GM12891 (cell line): ENCODE measurements around the gene VPS16.
A peak's percentile ranks its signal among the peaks of the same experiment; 100 is the strongest.
"Not testable (repeated sequence)": the region's sequence is repeated elsewhere in the genome, so short reads cannot be mapped to it uniquely, and the experiment has no call there.

Source experiments
- DNase-seq: peaks from one replicate; pipeline ENCODE4 v3.0.0; 2011; ENCODE audit warnings: low spot score; ENCODE audit not compliant: insufficient read length
- FAIRE-seq: peaks from 2 replicates; lab custom pipeline; 2011; peaks lifted over from hg19 to GRCh38; lab: Jason Lieb, UNC
- PAX5 ChIP-seq: IDR thresholded peaks from 2 replicates; pipeline ENCODE4 v1.6.1; 2011; ENCODE audit warnings: low read length, moderate library complexity, mild to moderate bottlenecking; ENCODE audit not compliant: insufficient read depth, severe bottlenecking
- POLR2A ChIP-seq: IDR thresholded peaks from 2 replicates; pipeline ENCODE4 v1.6.1; 2011; ENCODE audit warnings: low read depth, low read length, control low read depth
- POLR2AphosphoS5 ChIP-seq: IDR thresholded peaks from 2 replicates; pipeline ENCODE4 v1.6.1; 2011; ENCODE audit warnings: low read depth, low read length, control low read depth
- POU2F2 ChIP-seq: IDR thresholded peaks from 2 replicates; pipeline ENCODE4 v1.6.1; 2011; ENCODE audit warnings: low read depth, mild to moderate bottlenecking, control low read depth, low read length, moderate library complexity
- SPI1 ChIP-seq: IDR thresholded peaks from 2 replicates; pipeline ENCODE4 v1.6.1; 2011; ENCODE audit warnings: low read depth, low read length, control low read depth
- TAF1 ChIP-seq: IDR thresholded peaks from 2 replicates; pipeline ENCODE4 v1.6.1; 2011; ENCODE audit warnings: low read depth, low read length, control low read depth

VPS16 gene

DNA sequence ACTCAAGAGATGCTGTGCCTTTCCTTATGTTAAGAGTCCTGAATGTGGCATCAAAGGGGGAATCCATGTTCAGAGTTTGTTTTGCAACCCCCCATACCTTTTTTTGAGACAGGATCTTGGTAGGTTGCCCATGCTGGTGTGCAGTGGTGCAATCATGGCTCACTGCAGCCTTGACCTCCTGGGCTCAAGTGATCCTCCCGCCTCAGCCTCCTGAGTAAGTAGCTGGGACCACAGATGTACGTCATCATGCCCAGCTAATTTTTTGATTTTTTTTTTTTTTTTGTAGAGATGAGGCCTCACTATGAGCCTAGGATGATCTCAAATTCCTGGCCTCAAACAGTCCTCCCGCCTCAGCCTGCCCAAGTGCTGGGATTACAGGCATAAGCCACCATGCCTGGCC is 49.3 kb downstream of the VPS16 start:
- no peak for DNase-seq
- TF ChIP-seq POLR2AphosphoS5 = no peak
- TF ChIP-seq PAX5 = no peak
- TF ChIP-seq POLR2A = no peak
- TF ChIP-seq TAF1 = no peak
- TF ChIP-seq SPI1 = no peak
- no peak for TF ChIP-seq POU2F2
- FAIRE-seq = no peak

DNA sequence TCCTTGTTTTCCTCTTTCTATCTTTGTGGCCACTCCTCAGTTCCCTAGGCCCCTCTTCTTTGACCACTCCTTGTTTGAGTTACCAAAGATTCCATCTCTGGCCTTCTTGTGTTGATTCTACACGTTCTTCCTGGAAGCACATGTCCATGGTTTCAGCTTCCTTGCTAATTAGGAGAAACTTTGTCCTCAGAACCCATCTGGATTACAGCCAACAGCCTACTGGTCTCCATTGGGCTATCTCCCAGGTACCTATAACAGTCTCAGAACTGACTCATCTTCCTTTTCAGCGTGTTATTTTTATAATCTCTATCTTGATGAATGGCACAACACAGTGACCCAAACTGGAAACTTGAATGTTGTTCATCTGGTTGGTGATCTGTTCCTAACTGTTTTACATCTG is 50.2 kb downstream of the VPS16 start:
- FAIRE-seq = no peak
- no peak for DNase-seq

DNA sequence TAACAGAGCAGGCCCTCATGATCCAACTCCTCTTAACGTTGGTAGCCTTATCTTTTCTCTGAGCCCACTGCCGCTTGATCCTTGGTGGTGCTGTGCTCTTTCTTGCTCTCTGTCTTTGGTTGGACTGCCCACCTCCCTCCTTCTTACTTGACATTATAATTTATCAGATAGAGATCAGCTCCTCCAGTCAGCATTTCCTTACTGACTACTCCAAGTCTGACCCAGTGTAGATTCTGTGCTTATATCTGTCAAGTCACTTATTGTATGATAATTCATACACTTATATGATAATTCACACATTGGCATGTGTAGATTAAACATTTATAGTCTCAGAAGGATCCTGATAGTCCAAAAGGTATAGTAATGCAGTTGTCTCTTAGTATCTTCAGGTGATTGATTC is 50.8 kb downstream of the VPS16 start:
- no peak for FAIRE-seq

More for the DNA sequence above, 50.2 kb downstream of the VPS16 start:
- TF ChIP-seq SPI1 (no peak), POU2F2 (no peak), PAX5 (no peak), TAF1 (no peak), POLR2AphosphoS5 (no peak), POLR2A (no peak)

DNA sequence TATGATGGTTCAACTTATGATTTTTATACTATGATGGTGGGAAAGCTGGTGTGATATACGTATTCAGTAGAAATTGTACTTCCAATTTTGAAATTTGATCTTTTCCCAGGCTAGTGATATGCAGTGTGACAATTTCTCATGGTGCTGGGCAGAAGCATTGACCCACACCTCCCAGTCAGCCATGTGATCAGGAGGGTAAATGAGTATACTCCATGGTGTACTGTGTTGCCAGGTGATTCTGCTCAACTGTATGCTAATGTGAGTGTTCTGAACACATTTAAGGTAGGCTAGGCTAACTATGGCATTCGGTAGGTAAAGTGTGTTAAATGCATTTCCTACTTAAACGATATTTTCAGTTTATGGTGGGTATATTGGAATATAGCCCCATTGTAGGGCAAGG is 51.8 kb downstream of the VPS16 start:
- FAIRE-seq (no peak), DNase-seq (no peak)
- TF ChIP-seq POLR2A (no peak), SPI1 (no peak), POLR2AphosphoS5 (no peak), PAX5 (no peak), POU2F2 (no peak), TAF1 (no peak)

More for the DNA sequence above, 50.8 kb downstream of the VPS16 start:
- TF ChIP-seq POU2F2 = no peak
- no peak for TF ChIP-seq POLR2AphosphoS5
- no peak for TF ChIP-seq POLR2A
- TF ChIP-seq TAF1 = no peak
- TF ChIP-seq SPI1 = no peak
- no peak for TF ChIP-seq PAX5
- DNase-seq = no peak

DNA sequence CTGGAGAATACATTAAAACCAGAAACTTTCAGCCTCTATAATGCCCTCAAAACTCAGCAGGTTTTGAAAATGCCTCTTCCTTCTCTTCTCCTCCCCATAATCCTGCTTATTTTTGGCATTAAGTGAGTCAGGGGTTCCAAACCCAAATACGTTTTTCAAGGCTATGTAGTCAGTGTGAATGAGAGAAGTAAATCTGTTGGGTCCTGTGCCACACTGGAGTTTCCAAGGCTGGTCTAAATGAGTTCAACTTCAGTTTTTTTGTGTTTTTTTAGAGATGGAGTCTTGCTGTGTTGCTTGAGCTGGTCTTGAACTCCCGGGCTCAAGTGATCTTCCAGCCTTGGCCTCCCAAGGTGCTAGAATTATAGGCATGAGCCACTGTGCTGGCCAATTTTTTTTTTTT is 53.7 kb downstream of the VPS16 start:
- TF ChIP-seq SPI1 (no peak), POLR2A (no peak), PAX5 (no peak), POU2F2 (no peak), TAF1 (no peak), POLR2AphosphoS5 (no peak)
- FAIRE-seq = no peak
- no peak for DNase-seq

DNA sequence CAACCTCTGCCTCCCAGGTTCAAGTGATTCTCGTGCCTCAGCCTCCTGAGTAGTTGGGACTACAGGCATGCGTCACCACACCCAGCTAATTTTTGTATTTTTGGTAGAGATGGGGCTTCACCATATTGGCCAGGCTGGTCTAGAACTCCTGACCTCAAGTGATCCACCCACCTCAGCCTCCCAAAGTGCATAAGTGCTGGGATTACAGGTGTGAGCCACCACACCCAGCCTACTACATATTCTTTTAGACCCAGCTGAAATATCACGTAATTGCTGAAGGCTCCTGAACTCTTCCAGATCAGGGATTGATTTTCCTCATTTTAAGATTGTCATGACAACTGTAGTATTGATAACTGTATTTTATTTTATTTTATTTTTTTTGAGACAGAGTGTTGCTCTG is 54.6 kb downstream of the VPS16 start:
- not testable (repeated sequence) for FAIRE-seq, DNase-seq

DNA sequence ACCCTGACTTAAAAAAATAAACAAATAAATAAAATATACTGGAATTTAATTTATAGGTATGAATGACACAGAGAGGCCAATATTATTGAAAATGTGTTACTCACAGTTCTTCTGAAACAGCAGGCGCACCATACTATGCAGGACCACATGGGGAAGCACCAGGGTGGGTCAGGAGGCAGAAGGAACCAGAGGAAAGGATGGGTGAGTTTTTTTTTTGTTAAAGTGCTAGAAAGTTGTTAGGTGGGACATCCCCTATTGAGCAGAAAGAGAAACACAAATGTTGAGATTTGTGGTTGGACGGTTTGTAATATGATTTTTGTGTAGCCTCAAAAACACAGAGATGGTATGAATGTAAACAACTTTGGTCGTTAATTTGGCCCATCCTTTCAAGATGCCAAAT is 58.7 kb downstream of the VPS16 start:
- FAIRE-seq (no peak), DNase-seq (no peak)
- TF ChIP-seq SPI1 = no peak
- TF ChIP-seq POU2F2 = no peak
- no peak for TF ChIP-seq POLR2A
- no peak for TF ChIP-seq TAF1
- TF ChIP-seq POLR2AphosphoS5 = no peak

DNA sequence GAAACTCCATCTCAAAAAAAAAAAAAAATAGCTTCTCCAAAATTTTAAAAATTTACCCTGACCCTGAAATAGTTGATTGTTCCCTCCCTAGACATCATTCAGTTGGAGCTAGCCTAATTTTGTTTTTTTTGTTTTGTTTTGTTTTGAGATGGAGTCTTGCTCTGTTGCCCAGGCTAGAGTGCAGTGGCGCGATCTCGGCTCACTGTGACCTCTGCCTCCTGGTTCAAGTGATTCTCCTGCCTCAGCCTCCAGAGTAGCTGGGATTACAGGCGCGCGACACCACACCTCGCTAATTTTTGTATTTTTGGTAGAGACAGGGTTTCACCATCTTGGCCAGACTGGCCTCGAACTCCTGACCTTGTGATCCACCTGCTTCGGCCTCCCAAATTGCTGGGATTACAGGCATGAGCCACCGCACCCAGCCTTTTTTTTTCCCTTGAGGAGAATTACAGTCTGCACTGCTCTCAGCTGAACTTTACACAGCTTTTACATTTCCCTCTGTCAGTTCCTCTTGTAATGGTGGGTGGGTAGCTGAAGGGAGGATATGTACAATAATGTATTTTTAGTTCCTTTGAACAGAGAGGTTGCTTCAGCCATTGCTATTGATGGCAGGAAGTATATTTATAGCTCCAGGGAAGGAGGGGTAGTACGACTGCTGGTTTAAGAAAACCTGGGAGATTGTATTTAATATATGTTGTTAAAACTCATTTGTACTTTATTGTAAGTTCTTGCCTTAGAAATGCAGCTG is 60.5 kb downstream of the VPS16 start:
- FAIRE-seq = peak; percentile 26
- peak; percentile 27 for DNase-seq
- TF ChIP-seq POLR2AphosphoS5 (no peak), SPI1 (peak; percentile 45)

DNA sequence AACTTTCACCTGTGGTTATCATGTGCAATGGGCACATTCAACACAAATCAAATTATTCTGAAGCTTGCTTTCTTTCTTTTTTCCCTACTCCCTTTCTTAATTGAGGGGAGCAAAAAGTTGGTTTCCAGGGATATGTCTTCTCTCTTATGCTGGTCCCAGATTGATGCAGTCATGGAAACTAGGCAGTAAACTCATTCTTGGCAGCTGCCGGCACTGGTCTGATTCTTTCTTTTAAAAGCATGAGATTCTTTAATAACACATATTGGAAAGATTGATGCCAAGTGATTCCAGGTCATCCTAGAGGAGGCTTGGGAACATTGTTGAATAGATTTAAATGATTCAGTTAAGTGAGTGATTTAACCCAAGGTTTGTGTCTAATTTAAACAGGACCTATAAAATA is 61.7 kb downstream of the VPS16 start:
- FAIRE-seq = no peak
- TF ChIP-seq POLR2A (no peak), TAF1 (no peak), POLR2AphosphoS5 (no peak), SPI1 (no peak), PAX5 (no peak), POU2F2 (no peak)
- no peak for DNase-seq

DNA sequence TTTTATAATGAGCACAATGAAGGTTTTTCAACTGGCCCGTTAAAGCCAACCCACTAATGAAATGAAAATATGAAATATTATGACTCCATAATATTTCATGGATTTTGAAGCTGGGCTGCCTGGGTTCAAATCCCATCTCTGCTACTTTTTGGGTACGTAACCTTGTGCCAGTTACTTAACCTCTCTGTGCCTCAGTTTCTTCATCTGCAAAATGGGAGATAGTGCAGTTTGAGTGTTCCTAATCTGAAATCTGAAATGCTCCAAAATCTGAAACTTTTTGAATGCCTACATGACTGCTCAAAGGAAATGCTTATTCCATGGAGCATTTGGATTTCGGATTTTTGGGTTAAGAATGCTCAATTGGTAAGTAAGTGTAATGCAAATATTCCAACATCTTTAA is 62.3 kb downstream of the VPS16 start:
- no peak for TF ChIP-seq POU2F2
- no peak for TF ChIP-seq POLR2A
- no peak for TF ChIP-seq TAF1
- no peak for TF ChIP-seq PAX5
- TF ChIP-seq SPI1 = no peak
- no peak for FAIRE-seq
- no peak for DNase-seq
